ENCODE data around the gene GPR146.

Gene GPR146

DNA sequence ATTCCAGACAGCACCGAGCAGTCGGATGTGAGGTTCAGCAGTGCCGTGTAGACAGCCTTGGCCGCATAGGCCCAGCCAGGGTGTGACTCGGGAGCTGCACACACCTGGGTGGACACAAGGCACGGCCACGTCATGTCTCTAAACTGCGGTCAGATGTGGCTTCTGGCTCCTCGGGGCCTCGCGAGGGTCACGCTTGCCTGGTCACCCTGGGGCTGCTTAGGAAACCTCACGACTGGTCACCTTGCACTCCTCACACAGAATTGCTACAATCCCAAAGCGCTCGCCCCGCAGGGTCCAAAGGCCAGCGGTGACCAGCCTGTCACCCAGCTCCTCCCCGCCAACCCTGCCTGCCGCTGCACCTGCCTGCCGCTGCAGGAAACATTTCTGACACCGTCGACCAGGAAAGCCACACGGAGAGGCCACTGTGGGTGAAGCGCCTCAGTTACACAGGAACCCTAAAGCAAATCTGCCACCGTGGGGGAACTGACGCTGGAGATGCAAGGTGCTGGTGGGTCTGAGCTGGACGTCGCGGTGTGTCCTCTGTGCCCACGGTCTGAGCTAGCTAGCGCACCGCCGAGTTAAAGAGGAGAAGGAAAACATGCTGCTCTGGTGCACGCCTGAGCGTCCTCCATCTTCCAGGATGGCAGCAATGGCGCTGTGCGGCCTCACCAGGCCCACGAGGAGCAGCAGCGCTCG, 48.6 kb downstream of the GPR146 start:
- no peak for DNase-seq (ENCODE audit: low read depth in 2 of 2)
- TF ChIP-seq, protein P1, sequence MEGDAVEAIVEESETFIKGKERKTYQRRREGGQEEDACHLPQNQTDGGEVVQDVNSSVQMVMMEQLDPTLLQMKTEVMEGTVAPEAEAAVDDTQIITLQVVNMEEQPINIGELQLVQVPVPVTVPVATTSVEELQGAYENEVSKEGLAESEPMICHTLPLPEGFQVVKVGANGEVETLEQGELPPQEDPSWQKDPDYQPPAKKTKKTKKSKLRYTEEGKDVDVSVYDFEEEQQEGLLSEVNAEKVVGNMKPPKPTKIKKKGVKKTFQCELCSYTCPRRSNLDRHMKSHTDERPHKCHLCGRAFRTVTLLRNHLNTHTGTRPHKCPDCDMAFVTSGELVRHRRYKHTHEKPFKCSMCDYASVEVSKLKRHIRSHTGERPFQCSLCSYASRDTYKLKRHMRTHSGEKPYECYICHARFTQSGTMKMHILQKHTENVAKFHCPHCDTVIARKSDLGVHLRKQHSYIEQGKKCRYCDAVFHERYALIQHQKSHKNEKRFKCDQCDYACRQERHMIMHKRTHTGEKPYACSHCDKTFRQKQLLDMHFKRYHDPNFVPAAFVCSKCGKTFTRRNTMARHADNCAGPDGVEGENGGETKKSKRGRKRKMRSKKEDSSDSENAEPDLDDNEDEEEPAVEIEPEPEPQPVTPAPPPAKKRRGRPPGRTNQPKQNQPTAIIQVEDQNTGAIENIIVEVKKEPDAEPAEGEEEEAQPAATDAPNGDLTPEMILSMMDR (IDR thresholded peaks at IDR 0.05; ENCODE audit: low read depth, low read length) = no peak
- no peak overlapping the region for H3K4me3 ChIP-seq (replicated peaks in 1 of 2; ENCODE audit: low read depth in 2 of 2, low read length in 2 of 2)

DNA sequence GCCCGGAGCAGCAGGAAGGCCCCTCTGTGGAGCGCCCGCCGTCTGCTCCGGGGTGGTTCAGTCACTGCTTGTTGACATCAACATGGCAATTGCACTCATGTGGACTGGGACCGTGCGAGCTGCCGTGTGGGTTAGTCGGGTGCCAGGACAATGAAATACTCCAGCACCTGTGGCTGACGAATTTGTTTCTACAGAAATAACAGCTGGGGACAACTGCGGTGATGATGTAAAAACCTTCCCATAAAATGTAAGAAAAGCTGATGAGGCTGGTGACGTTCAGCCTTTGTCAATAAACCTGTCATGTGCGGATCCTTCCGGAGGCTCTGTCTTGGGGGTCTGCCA, 49.1 kb downstream of the GPR146 start:
- H3K4me3 ChIP-seq (replicated peaks in 1 of 2; ENCODE audit: low read depth in 2 of 2, low read length in 2 of 2) = no peak overlapping the region
- DNase-seq (ENCODE audit: low read depth in 2 of 2) = no peak
- TF ChIP-seq, protein P1 (IDR thresholded peaks at IDR 0.05; ENCODE audit: low read depth, low read length) = no peak

DNA sequence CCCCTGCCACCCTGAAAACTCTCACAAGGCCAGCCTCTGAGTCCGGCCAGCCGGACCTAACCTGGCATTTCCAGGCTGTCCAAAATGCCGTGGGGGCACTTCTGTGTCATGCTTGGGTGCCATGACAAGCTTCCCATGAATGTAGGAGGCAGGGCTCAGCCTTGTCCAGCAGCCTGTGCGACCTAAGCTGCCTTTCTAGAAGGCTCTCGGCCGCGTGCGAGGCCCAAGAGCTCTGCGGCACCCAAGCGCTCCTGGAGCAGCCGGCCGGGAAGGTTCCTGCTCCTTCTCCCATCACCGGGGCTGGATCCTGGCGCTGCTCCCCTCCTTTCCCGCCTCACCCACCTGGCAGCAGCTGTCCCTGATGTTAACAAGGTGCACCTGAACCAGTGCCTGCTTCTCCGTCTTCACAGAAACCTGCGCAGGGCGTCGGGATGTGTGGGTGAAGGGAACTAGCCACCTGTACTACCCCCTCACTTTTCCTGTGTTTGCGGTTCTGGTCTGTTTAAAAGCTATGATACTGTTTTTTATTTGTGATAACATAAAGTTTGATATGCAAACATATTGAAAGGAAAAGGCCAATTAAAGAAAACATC, 49.7 kb downstream of the GPR146 start:
- TF ChIP-seq, protein P1 (IDR thresholded peaks at IDR 0.05; ENCODE audit: low read depth, low read length) = no peak
- DNase-seq (ENCODE audit: low read depth in 2 of 2) = no peak

DNA sequence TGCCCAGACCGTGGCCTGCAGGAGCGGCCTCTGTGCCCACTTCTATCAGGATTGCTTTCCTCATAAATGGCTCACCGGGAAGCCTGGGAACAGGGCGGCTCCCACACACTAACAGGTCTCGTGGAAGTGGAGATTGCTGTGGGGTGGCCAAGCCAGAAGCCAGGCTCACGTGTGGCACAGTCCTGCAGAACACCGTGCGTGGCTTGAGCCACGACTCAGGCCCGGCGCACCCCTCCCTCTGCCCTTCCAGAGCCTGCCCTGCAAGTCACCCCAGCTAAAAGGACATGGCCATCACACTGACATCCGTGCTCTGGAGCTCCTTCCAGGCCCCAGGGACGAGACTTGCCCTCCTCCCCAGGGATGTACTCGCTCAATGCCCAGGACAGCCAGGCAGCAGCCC, 50.5 kb downstream of the GPR146 start:
- no peak for DNase-seq (ENCODE audit: low read depth in 2 of 2)
- H3K4me3 ChIP-seq (replicated peaks in 1 of 2; ENCODE audit: low read depth in 2 of 2, low read length in 2 of 2) = no peak overlapping the region
- TF ChIP-seq, protein P1 (IDR thresholded peaks at IDR 0.05; ENCODE audit: low read depth, low read length) = no peak

More for the DNA sequence above, 49.7 kb downstream of the GPR146 start:
- H3K4me3 ChIP-seq (replicated peaks in 1 of 2; ENCODE audit: low read depth in 2 of 2, low read length in 2 of 2) = no peak overlapping the region

DNA sequence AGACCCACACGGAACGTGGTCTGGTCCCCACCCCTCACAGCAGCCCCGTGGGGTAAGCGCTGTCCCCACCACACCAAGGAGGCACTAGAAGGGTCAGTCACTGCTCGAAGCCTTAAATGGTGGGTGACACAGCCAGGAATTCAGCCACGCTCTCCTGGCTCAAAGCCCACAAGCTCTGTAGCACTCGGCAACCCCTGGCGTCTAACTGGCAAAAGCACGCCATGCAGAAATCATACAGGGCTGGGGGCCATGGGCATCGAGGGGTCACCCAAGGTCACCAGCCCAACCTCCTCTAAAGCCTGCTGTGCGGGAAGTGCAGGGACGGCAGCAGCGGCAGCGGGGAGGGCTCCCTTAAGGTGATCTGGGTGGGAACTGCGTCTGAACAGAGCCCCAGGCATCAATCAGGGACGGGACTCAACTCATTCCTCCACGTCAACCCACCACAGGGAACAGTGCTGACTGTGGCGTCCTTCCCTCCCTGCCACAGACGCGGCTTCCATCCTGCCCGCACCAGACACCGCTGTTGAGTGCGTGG, 51.3 kb downstream of the GPR146 start:
- TF ChIP-seq, protein P1 (IDR thresholded peaks at IDR 0.05; ENCODE audit: low read depth, low read length) = no peak
- no peak for DNase-seq (ENCODE audit: low read depth in 2 of 2)
- no peak overlapping the region for H3K4me3 ChIP-seq (replicated peaks in 1 of 2; ENCODE audit: low read depth in 2 of 2, low read length in 2 of 2)

DNA sequence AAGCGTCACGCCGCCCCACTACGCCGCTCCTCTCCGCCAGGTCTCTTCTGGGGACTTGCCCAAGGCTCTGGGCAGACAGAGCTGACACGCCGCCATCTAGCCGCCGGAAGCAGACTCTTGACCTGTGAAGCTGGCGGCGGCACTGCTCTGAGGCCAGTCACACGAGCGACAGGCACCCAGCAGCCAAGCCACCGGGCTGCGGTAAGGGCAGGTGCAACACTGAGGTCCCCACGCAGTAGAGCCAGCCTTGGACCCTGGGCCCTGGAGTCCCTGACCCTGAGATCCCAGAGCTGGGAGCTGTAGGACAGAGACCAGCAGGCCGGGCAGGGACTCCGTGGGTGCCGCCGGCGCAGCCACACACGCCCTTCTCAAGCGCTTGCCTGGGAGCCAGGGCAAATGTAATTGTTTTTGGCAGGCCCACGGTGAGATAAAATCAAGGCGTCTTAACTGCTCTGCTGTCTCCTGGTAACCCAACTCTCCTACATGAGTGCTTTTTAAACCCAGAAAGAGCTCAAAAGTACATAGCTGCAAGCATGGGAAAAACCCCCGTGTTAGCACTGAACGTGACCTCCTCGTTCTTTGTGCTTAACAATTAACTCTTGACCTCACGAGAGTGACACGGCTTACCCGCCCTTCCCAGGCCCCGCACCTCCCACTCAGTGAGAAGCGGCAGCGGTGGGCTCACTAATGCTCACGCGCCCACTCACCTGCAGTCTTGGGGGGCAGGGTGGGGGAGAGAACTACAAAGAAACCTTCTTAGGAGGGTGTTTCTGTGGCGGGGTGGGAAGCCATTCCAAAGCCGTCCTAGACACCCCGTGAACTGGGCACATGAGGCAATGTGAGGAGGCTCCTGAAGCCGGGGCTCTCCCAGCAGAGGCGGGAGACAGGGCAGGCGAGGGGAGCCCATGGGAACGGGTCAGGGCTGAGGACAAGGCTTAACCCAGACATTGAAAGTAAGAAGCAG, 52.1 kb downstream of the GPR146 start:
- DNase-seq (ENCODE audit: low read depth in 2 of 2) = no peak
- TF ChIP-seq, protein P1 (IDR thresholded peaks at IDR 0.05; ENCODE audit: low read depth, low read length) = no peak
- H3K4me3 ChIP-seq (replicated peaks in 1 of 2; ENCODE audit: low read depth in 2 of 2, low read length in 2 of 2) = no peak overlapping the region
